ENCODE measurements around the gene PSME1. TPM values are rescaled to one million over a fixed set of nuclear protein-coding genes. Genes with fewer than 3 reads are reported as not detected.

Gene PSME1
- total RNA-seq, 5 donors from 2014 or later (not counting 1 experiment from before 2014, with no cell fraction given): 221 to 291 (median 259) TPM

GRCh38 chr14:24115422-24116127 lies 20.4 kb upstream of the PSME1 start:
- Mint-ChIP-seq H3K4me3 (peak overlapping the region; percentile 90 to 94 (median 93)), H3K36me3 (peaks cover 41% of the 10 kb centered on the region), H3K27me3 (no peaks in the 10 kb centered on the region), H3K4me1 (peaks cover 30 to 40% (median 31%) of the 10 kb centered on the region in 3 donors), H3K27ac (peak overlapping the region; percentile 98), H3K9me3 (no peaks in the 10 kb centered on the region)
- Histone ChIP-seq H3K4me3 (ENCODE audit: control insufficient read depth in 1 of 2, extremely low read depth in 1 of 2, low read length in 1 of 2) (peak overlapping the region; percentile 94 to 99), H3K27me3 (replicated peaks in 1 of 2; ENCODE audit: control insufficient read depth in 2 of 2, extremely low read depth in 1 of 2, insufficient read depth in 2 of 2, low read length in 1 of 2) (no peaks in the 10 kb centered on the region), H3K9me3 (no peaks in the 10 kb centered on the region), H3K4me1 (ENCODE audit: control insufficient read depth in 1 of 2, extremely low read depth in 1 of 2, insufficient read depth in 2 of 2, low read length in 2 of 2) (peaks cover 12 to 31% of the 10 kb centered on the region in 2 experiments), H3K36me3 (ENCODE audit: control insufficient read depth in 2 of 2, extremely low read depth in 1 of 2, insufficient read depth in 1 of 2, low read length in 1 of 2) (peaks cover 0 to 42% of the 10 kb centered on the region in 2 donors), H3K27ac (ENCODE audit: low read length) (peak overlapping the region; percentile 99)
- CTCF ChIA-PET: interaction anchor here (0.6 to 2.6 kb wide), 15 partner anchors 16 to 321 kb away, joined by 3 to 24 read pairs (median 5); partner anchors contain the start of genes IRF9 (in 2 of the 2), DHRS4 (in 1 of the 2), EMC9 (in 1 of the 2) and FITM1 (in 1 of the 2)
- ATAC-seq (replicated peaks in 1 of 4) (no peak), DNase-seq (no peak)
- POLR2A ChIA-PET: interaction anchor here (0.6 to 2.4 kb wide), 21 partner anchors 8 to 1278 kb away, joined by 3 to 23 read pairs (median 5); partner anchors contain the start of genes IPO4 (in 2 of the 2), PSME2 (in 2 of the 2), RNF31 (in 2 of the 2) and EMC9 (in 1 of the 2)
- WGBS (ENCODE audit: insufficient coverage): 3% methylated on average over 10 of the region's 14 CpGs

DNA sequence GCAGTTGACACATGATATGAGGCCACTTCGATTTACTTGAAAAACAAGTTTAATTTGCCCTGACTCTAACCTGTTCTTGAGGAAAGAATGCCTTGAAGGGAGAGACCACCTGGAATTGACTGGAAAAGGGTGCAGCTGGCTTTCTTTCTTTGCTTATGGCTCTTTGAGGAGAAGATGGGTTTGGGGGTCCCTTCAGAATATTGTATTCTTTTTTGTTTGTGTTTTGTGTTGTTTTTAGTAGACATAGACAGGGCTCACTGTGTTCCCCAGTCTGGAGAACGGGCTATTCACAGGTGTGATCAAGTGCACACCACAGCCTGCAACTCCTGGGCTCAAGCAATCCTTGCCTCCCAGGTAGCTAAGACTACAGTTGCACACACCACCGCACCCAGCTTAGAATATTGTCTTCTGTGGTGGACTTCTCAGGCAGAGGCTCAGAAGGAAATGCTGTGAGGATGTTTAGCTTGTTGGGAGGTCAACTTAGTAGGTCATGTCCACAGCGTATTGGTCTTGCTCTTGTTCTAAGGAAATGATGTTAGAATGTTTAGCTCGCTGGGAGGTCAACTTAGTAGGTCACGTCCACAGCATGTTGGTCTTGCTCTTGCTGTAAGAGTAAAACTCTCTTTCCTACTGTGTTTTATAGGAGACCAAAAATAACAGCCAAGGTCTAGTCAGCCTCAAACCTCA lies 19.7 kb upstream of the PSME1 start:
- Mint-ChIP-seq H3K27me3 (no peaks in the 10 kb centered on the region), H3K9me3 (no peaks in the 10 kb centered on the region), H3K4me3 (peak overlapping the region; percentile 90 to 94 (median 93)), H3K36me3 (peaks cover 44% of the 10 kb centered on the region), H3K27ac (peak overlapping the region; percentile 98), H3K4me1 (peaks cover 29 to 39% (median 30%) of the 10 kb centered on the region in 3 donors)
- Histone ChIP-seq H3K9me3 (no peaks in the 10 kb centered on the region), H3K27me3 (replicated peaks in 1 of 2; ENCODE audit: control insufficient read depth in 2 of 2, extremely low read depth in 1 of 2, insufficient read depth in 2 of 2, low read length in 1 of 2) (no peaks in the 10 kb centered on the region), H3K4me3 (ENCODE audit: control insufficient read depth in 1 of 2, extremely low read depth in 1 of 2, low read length in 1 of 2) (peak overlapping the region; percentile 94 to 99), H3K27ac (ENCODE audit: low read length) (no peak overlapping the region), H3K4me1 (ENCODE audit: control insufficient read depth in 1 of 2, extremely low read depth in 1 of 2, insufficient read depth in 2 of 2, low read length in 2 of 2) (peaks cover 12 to 31% of the 10 kb centered on the region in 2 experiments), H3K36me3 (ENCODE audit: control insufficient read depth in 2 of 2, extremely low read depth in 1 of 2, insufficient read depth in 1 of 2, low read length in 1 of 2) (peaks cover 0 to 49% of the 10 kb centered on the region in 2 donors)
- ATAC-seq (replicated peaks in 1 of 4) (no peak), DNase-seq (no peak)
- WGBS (ENCODE audit: insufficient coverage): 67% methylated on average over 1 of the region's 6 CpGs
- ChIA-PET CTCF (interaction anchor here (0.6 to 2.5 kb wide), 6 partner anchors 10 to 1461 kb away, joined by 3 to 20 read pairs (median 4); partner anchors contain the start of gene IRF9 (in 2 of the 2)), POLR2A (interaction anchor here (0.6 to 2.2 kb wide), 8 partner anchors 10 to 126 kb away, joined by 3 to 10 read pairs (median 4); partner anchors contain the start of genes IRF9 (in 1 of the 2), PSME2 (in 1 of the 2) and TINF2 (in 1 of the 2))

DNA sequence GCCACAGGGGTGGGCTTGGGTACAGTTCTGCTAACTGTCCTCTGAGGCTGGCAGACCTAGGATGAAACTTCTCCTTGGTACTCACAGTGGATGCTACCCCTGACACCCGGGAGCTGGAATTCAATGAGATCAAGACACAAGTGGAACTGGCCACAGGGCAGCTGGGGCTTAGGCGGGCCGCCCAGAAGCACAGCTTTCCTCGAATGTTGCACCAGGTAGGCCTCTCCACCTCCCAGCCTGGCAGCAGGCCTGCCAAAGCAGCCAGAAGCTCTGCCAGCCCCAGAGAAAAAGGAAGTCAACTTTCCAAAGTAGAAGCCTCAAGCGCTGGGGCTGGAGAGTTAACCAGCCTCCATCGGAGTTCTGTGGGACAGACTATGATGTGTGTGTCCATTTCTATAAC lies 18.8 kb upstream of the PSME1 start:
- H3K36me3 Mint-ChIP-seq: peaks cover 49% of the 10 kb centered on the region
- Histone ChIP-seq H3K36me3 (ENCODE audit: control insufficient read depth in 2 of 2, extremely low read depth in 1 of 2, insufficient read depth in 1 of 2, low read length in 1 of 2) (peaks cover 0 to 57% of the 10 kb centered on the region in 2 donors), H3K27ac (ENCODE audit: low read length) (no peak overlapping the region), H3K27me3 (replicated peaks in 1 of 2; ENCODE audit: control insufficient read depth in 2 of 2, extremely low read depth in 1 of 2, insufficient read depth in 2 of 2, low read length in 1 of 2) (no peaks in the 10 kb centered on the region), H3K4me1 (ENCODE audit: control insufficient read depth in 1 of 2, extremely low read depth in 1 of 2, insufficient read depth in 2 of 2, low read length in 2 of 2) (peaks cover 12 to 31% of the 10 kb centered on the region in 2 experiments), H3K9me3 (no peaks in the 10 kb centered on the region), H3K4me3 (ENCODE audit: control insufficient read depth in 1 of 2, extremely low read depth in 1 of 2, low read length in 1 of 2) (no peak overlapping the region)
- H3K27ac Mint-ChIP-seq: no peak overlapping the region
- no peaks in the 10 kb centered on the region for H3K9me3 Mint-ChIP-seq
- ChIA-PET POLR2A (interaction anchor here (0.5 to 0.9 kb wide), 3 partner anchors 9 to 161 kb away, joined by 3 to 7 read pairs (median 4); partner anchors contain the start of gene IRF9 (in 1 of the 2)), CTCF (interaction anchor here (0.9 to 1.3 kb wide), 4 partner anchors 9 to 45 kb away, joined by 3 to 5 read pairs (median 4); partner anchors contain the start of gene IRF9 (in 1 of the 2))
- peak overlapping the region in 1 of 3 donors; percentile 94 for H3K4me3 Mint-ChIP-seq
- DNase-seq (no peak), ATAC-seq (replicated peaks in 1 of 4) (no peak)
- H3K4me1 Mint-ChIP-seq: peaks cover 29 to 39% (median 30%) of the 10 kb centered on the region in 3 donors
- 100% methylated on average over 1 of the region's 6 CpGs for WGBS (ENCODE audit: insufficient coverage)
- no peaks in the 10 kb centered on the region for H3K27me3 Mint-ChIP-seq

- H3K27ac ChIP-seq (ENCODE audit: low read length): no peak overlapping the region
- Mint-ChIP-seq H3K27me3 (no peaks in the 10 kb centered on the region), H3K4me3 (no peak overlapping the region), H3K36me3 (peaks cover 68% of the 10 kb centered on the region), H3K4me1 (peaks cover 29 to 37% (median 30%) of the 10 kb centered on the region in 3 donors), H3K27ac (no peak overlapping the region), H3K9me3 (no peaks in the 10 kb centered on the region)
- ChIA-PET POLR2A (interaction anchor here in 1 of 2 donors (0.6 kb wide), 1 partner anchor 43 kb away, joined by 3 read pairs; no protein-coding TSS in a partner anchor), CTCF (interaction anchor here in 1 of 2 donors (0.6 kb wide), 3 partner anchors 11 to 1137 kb away, joined by 3 to 5 read pairs (median 3); partner anchors contain the start of gene AJUBA)
- DNase-seq (no peak), ATAC-seq (replicated peaks in 1 of 4) (no peak)
- H3K27me3 ChIP-seq (replicated peaks in 1 of 2; ENCODE audit: control insufficient read depth in 2 of 2, extremely low read depth in 1 of 2, insufficient read depth in 2 of 2, low read length in 1 of 2): no peaks in the 10 kb centered on the region
- no peak overlapping the region for H3K4me3 ChIP-seq (ENCODE audit: control insufficient read depth in 1 of 2, extremely low read depth in 1 of 2, low read length in 1 of 2)
- no peaks in the 10 kb centered on the region for H3K9me3 ChIP-seq
- peaks cover 12 to 24% of the 10 kb centered on the region in 2 experiments for H3K4me1 ChIP-seq (ENCODE audit: control insufficient read depth in 1 of 2, extremely low read depth in 1 of 2, insufficient read depth in 2 of 2, low read length in 2 of 2)
- peaks cover 3 to 81% of the 10 kb centered on the region in 2 donors for H3K36me3 ChIP-seq (ENCODE audit: control insufficient read depth in 2 of 2, extremely low read depth in 1 of 2, insufficient read depth in 1 of 2, low read length in 1 of 2)
- 86% methylated on average over 4 of the region's 6 CpGs for WGBS (ENCODE audit: insufficient coverage)
Measured at GRCh38 chr14:24119691-24120090, 16.3 kb upstream of the PSME1 start.

GRCh38 chr14:24121210-24121609 lies 14.8 kb upstream of the PSME1 start:
- Histone ChIP-seq H3K4me3 (ENCODE audit: control insufficient read depth in 1 of 2, extremely low read depth in 1 of 2, low read length in 1 of 2) (no peak overlapping the region), H3K27ac (ENCODE audit: low read length) (no peak overlapping the region), H3K9me3 (no peaks in the 10 kb centered on the region), H3K4me1 (ENCODE audit: control insufficient read depth in 1 of 2, extremely low read depth in 1 of 2, insufficient read depth in 2 of 2, low read length in 2 of 2) (peaks cover 6 to 14% of the 10 kb centered on the region in 2 experiments), H3K27me3 (replicated peaks in 1 of 2; ENCODE audit: control insufficient read depth in 2 of 2, extremely low read depth in 1 of 2, insufficient read depth in 2 of 2, low read length in 1 of 2) (no peaks in the 10 kb centered on the region), H3K36me3 (ENCODE audit: control insufficient read depth in 2 of 2, extremely low read depth in 1 of 2, insufficient read depth in 1 of 2, low read length in 1 of 2) (peaks cover 3 to 80% of the 10 kb centered on the region in 2 donors)
- POLR2A ChIA-PET: no interaction called here
- Mint-ChIP-seq H3K4me1 (peaks cover 17 to 25% (median 18%) of the 10 kb centered on the region in 3 donors), H3K4me3 (no peak overlapping the region), H3K27me3 (no peaks in the 10 kb centered on the region), H3K36me3 (peaks cover 61% of the 10 kb centered on the region), H3K9me3 (no peaks in the 10 kb centered on the region), H3K27ac (no peak overlapping the region)
- ATAC-seq (replicated peaks in 1 of 4) (no peak), DNase-seq (no peak)
- WGBS (ENCODE audit: insufficient coverage): 90% methylated on average over 3 of the region's 8 CpGs
- CTCF ChIA-PET: interaction anchor here in 1 of 2 donors (1.7 kb wide), 1 partner anchor 13 kb away, joined by 6 read pairs; no protein-coding TSS in a partner anchor
